Natural killer cell (primary cell): ENCODE results near the gene GRM1. TPM values are rescaled to one million over a fixed set of nuclear protein-coding genes. Genes with fewer than 3 reads are reported as not detected.

Experiments
- ATAC-seq, 3 donors: fragments of 150-1000 bp in 2 of 3; fragments of 200-7000 bp in 1 of 3; cut with Tn5 transposase; 1 replicate in 1 of 3; 2 replicates in 2 of 3; pipeline ENCODE4 v1.10.0; 2021; ENCODE audit warnings: mild to moderate bottlenecking in 2 of 3, moderate library complexity in 2 of 3
- DNase-seq, 2 donors: peaks; one replicate each; pipeline versions ENCODE4 v3.0.0 to v3.0.0-alpha.2; 2013 to 2021; ENCODE audit warnings: mixed read lengths in 1 of 2
- H3K27ac ChIP-seq: one replicate; pipeline ENCODE4 v1.5.1; 2013; ENCODE audit warnings: mild to moderate bottlenecking, low read length
- H3K27me3 ChIP-seq: one replicate; pipeline ENCODE4 v1.6.1; 2013; ENCODE audit warnings: low read length; ENCODE audit not compliant: control insufficient read depth, insufficient read depth
- H3K36me3 ChIP-seq: one replicate; pipeline ENCODE4 v1.6.1; 2013; ENCODE audit warnings: low read length; ENCODE audit not compliant: control insufficient read depth, insufficient read depth
- H3K4me1 ChIP-seq: one replicate; pipeline ENCODE4 v1.6.1; 2013; ENCODE audit warnings: low read length; ENCODE audit not compliant: control insufficient read depth, insufficient read depth
- H3K4me3 ChIP-seq: one replicate; pipeline ENCODE4 v1.5.1; 2013; ENCODE audit warnings: low read length
- H3K9me3 ChIP-seq: one replicate; pipeline ENCODE4 v1.6.1; 2013; ENCODE audit warnings: low read length; ENCODE audit not compliant: control insufficient read depth, insufficient read depth
- H3K27ac Mint-ChIP-seq, 2 donors: one replicate each; pipeline ENCODE4 v1.8.0; 2022; ENCODE audit warnings: mild to moderate bottlenecking in 2 of 2, mixed read lengths in 2 of 2, moderate library complexity in 1 of 2
- H3K27me3 Mint-ChIP-seq, 2 donors: one replicate each; pipeline ENCODE4 v1.8.0; 2022; ENCODE audit warnings: low read depth in 2 of 2, mixed read lengths in 2 of 2
- H3K36me3 Mint-ChIP-seq: one replicate; pipeline ENCODE4 v1.8.0; 2022; ENCODE audit warnings: mixed read lengths
- H3K4me1 Mint-ChIP-seq, 2 donors: one replicate each; pipeline ENCODE4 v1.8.0; 2022; ENCODE audit warnings: mixed read lengths in 2 of 2
- H3K4me3 Mint-ChIP-seq: one replicate; pipeline ENCODE4 v1.8.0; 2022; ENCODE audit warnings: mild to moderate bottlenecking, moderate library complexity, mixed read lengths
- H3K9me3 Mint-ChIP-seq, 2 donors: one replicate each; pipeline ENCODE4 v1.8.0; 2022; ENCODE audit warnings: mixed read lengths in 2 of 2
- CTCF ChIP-seq: fragments of 200-600 bp; IDR thresholded peaks from one replicate; pipeline ENCODE4 v1.8.0; 2022; ENCODE audit warnings: antibody characterized with exemption
- WGBS: methylation state at CpG from one replicate; pipeline ENCODE4 v1.1.7; 2013; ENCODE audit warnings: missing lambda C conversion rate; ENCODE audit not compliant: insufficient coverage; 5-methylcytosine and 5-hydroxymethylcytosine counted together
- intact Hi-C: fragments of 100-400 bp; cut with micrococcal nuclease; formaldehyde crosslinking; loops from one replicate; pipeline ENCODE4 v1.14.2; 2022
- total RNA-seq, 4 donors: library from RNA; stranded (reverse); fragments of 120-200 nt in 1 of 4; gene quantifications; one replicate each; pipeline versions ENCODE4 v1.2.3 to v1.2.4, GENCODE V29; 2013 to 2022

Gene GRM1
- total RNA-seq, 3 donors from 2014 or later (not counting 1 experiment from before 2014, with no cell fraction given), result not detected

GRCh38 chr6:146389740-146390139 lies 360.9 kb downstream of the GRM1 start:
- WGBS, result 95% methylated on average over 3 of the region's 4 CpGs
- no peaks in the 10 kb centered on the region for H3K9me3 ChIP-seq
- DNase-seq (no peak), ATAC-seq (no peak)
- Mint-ChIP-seq H3K27me3 (no peaks in the 10 kb centered on the region), H3K4me3 (no peak overlapping the region), H3K27ac (no peak overlapping the region), H3K4me1 (no peaks in the 10 kb centered on the region), H3K9me3 (peaks cover 4 to 6% of the 10 kb centered on the region in 2 donors), H3K36me3 (no peaks in the 10 kb centered on the region)
- no peaks in the 10 kb centered on the region for H3K27me3 ChIP-seq
- intact Hi-C loops, result no loop called here
- H3K4me1 ChIP-seq, result no peaks in the 10 kb centered on the region
- H3K4me3 ChIP-seq, result no peak overlapping the region
- TF ChIP-seq CTCF, result no peak
- H3K27ac ChIP-seq, result no peak overlapping the region
- no peaks in the 10 kb centered on the region for H3K36me3 ChIP-seq

- no peak for TF ChIP-seq CTCF
- H3K27ac Mint-ChIP-seq, result no peak overlapping the region
- WGBS, result 86% methylated on average over 1 of the region's 1 CpG
- Histone ChIP-seq H3K27me3 (no peaks in the 10 kb centered on the region), H3K4me1 (no peaks in the 10 kb centered on the region), H3K27ac (no peak overlapping the region), H3K36me3 (no peaks in the 10 kb centered on the region), H3K9me3 (no peaks in the 10 kb centered on the region), H3K4me3 (no peak overlapping the region)
- H3K4me3 Mint-ChIP-seq, result no peak overlapping the region
- intact Hi-C loops, result no loop called here
- peaks cover 4 to 9% of the 10 kb centered on the region in 2 donors for H3K9me3 Mint-ChIP-seq
- no peaks in the 10 kb centered on the region for H3K36me3 Mint-ChIP-seq
- no peaks in the 10 kb centered on the region for H3K27me3 Mint-ChIP-seq
- DNase-seq (no peak), ATAC-seq (no peak)
- no peaks in the 10 kb centered on the region for H3K4me1 Mint-ChIP-seq
Observed at GRCh38 chr6:146397638-146398037, 368.8 kb downstream of the GRM1 start.

GRCh38 chr6:146402476-146402875 lies 373.6 kb downstream of the GRM1 start:
- peaks cover 11 to 16% of the 10 kb centered on the region in 2 donors for H3K9me3 Mint-ChIP-seq
- intact Hi-C loops, result no loop called here
- TF ChIP-seq CTCF, result no peak
- H3K36me3 Mint-ChIP-seq, result peaks cover 8% of the 10 kb centered on the region
- ATAC-seq, result no peak
- no peak overlapping the region for H3K4me3 Mint-ChIP-seq
- Histone ChIP-seq H3K36me3 (no peaks in the 10 kb centered on the region), H3K27ac (no peak overlapping the region), H3K27me3 (no peaks in the 10 kb centered on the region), H3K9me3 (no peaks in the 10 kb centered on the region), H3K4me1 (no peaks in the 10 kb centered on the region), H3K4me3 (no peak overlapping the region)
- no peak overlapping the region for H3K27ac Mint-ChIP-seq
- no peak for DNase-seq
- no peaks in the 10 kb centered on the region for H3K27me3 Mint-ChIP-seq
- 91% methylated on average over 2 of the region's 3 CpGs for WGBS
- H3K4me1 Mint-ChIP-seq, result no peaks in the 10 kb centered on the region

GRCh38 chr6:146408583-146408982 lies 379.7 kb downstream of the GRM1 start:
- H3K4me1 ChIP-seq, result no peaks in the 10 kb centered on the region
- 74% methylated on average over 4 of the region's 5 CpGs for WGBS
- no peaks in the 10 kb centered on the region for H3K27me3 Mint-ChIP-seq

More at GRCh38 chr6:146408583-146408982, 379.7 kb downstream of the GRM1 start:
- H3K36me3 Mint-ChIP-seq, result peaks cover 8% of the 10 kb centered on the region
- Histone ChIP-seq H3K27ac (no peak overlapping the region), H3K36me3 (no peaks in the 10 kb centered on the region), H3K27me3 (no peaks in the 10 kb centered on the region), H3K4me3 (no peak overlapping the region), H3K9me3 (no peaks in the 10 kb centered on the region)
- no peak overlapping the region for H3K27ac Mint-ChIP-seq
- no peaks in the 10 kb centered on the region for H3K4me1 Mint-ChIP-seq
- H3K9me3 Mint-ChIP-seq, result peaks cover 13 to 23% of the 10 kb centered on the region in 2 donors
- DNase-seq, result no peak
- H3K4me3 Mint-ChIP-seq, result no peak overlapping the region
- no peak for TF ChIP-seq CTCF
- ATAC-seq, result no peak
- intact Hi-C loops, result no loop called here
